DOHH2 (cell line): ENCODE results near the gene PLIN5.

ENCODE experiments used
- EZH2phosphoT487 ChIP-seq: fragments of 200-600 bp; sonication (generic); IDR thresholded peaks from 2 replicates; pipeline ENCODE4 v1.6.1; 2017; ENCODE audit warnings: borderline replicate concordance, mild to moderate bottlenecking, antibody characterized with exemption, low read length, moderate library complexity, mixed read lengths
- TF ChIP-seq, protein P1 (sequence below): fragments of 200-600 bp; sonication (generic); IDR thresholded peaks from one replicate; pipeline ENCODE4 v1.5.1; 2014; ENCODE audit warnings: antibody characterized with exemption, mild to moderate bottlenecking, low read depth, low read length; ENCODE audit not compliant: poor library complexity, severe bottlenecking

DNA sequence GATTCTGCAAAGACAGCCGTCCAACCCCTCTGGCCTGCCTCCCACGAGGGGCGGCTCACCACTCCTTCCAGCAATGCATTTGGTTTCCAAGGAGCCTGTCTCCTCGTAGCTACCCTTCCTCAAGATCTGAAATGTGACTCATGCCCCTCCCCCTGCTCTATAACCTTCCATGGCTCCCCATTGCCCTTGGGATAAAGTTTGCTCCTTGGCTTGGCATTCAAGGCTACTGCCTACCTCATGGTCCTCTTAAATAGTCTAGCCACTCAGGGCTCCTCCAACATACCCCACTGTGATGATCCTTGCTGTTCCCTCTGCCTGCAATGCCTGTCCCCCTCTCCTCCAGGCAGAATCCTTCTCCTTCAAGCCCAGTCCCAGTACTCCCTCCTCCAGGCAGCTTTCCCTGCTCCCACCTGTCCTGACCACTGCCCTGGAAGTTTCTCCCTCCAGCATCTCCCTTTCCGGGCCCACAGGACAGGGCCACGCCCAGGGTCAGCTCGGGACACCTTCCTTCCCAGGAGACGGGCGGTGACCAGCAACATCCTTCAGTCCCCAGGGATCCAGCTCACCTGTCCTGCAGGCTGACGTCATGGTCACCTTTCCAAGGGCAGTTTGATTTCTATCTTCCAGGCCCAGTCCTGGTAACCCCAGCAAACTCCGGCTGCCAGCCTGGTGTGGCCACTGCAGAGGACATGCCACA, 43.7 kb upstream of the PLIN5 start:
- TF ChIP-seq, protein P1, sequence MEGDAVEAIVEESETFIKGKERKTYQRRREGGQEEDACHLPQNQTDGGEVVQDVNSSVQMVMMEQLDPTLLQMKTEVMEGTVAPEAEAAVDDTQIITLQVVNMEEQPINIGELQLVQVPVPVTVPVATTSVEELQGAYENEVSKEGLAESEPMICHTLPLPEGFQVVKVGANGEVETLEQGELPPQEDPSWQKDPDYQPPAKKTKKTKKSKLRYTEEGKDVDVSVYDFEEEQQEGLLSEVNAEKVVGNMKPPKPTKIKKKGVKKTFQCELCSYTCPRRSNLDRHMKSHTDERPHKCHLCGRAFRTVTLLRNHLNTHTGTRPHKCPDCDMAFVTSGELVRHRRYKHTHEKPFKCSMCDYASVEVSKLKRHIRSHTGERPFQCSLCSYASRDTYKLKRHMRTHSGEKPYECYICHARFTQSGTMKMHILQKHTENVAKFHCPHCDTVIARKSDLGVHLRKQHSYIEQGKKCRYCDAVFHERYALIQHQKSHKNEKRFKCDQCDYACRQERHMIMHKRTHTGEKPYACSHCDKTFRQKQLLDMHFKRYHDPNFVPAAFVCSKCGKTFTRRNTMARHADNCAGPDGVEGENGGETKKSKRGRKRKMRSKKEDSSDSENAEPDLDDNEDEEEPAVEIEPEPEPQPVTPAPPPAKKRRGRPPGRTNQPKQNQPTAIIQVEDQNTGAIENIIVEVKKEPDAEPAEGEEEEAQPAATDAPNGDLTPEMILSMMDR: no peak
- no peak for TF ChIP-seq EZH2phosphoT487
